Activated effector memory CD4-positive, alpha-beta T cell treated with anti-CD3 and anti-CD28 coated beads, Interleukin-2, amount 50 U/mL, for 16 hours (primary cell): ENCODE results near the gene ACP7.
A peak's percentile ranks its signal among the peaks of the same experiment; 100 is the strongest.
"Not testable (repeated sequence)": the region's sequence is repeated elsewhere in the genome, so short reads cannot be mapped to it uniquely, and the experiment has no call there.

ENCODE experiments used
- DNase-seq: peaks from one replicate; pipeline ENCODE4 v3.0.0-alpha.2; 2020

The ACP7 gene

DNA sequence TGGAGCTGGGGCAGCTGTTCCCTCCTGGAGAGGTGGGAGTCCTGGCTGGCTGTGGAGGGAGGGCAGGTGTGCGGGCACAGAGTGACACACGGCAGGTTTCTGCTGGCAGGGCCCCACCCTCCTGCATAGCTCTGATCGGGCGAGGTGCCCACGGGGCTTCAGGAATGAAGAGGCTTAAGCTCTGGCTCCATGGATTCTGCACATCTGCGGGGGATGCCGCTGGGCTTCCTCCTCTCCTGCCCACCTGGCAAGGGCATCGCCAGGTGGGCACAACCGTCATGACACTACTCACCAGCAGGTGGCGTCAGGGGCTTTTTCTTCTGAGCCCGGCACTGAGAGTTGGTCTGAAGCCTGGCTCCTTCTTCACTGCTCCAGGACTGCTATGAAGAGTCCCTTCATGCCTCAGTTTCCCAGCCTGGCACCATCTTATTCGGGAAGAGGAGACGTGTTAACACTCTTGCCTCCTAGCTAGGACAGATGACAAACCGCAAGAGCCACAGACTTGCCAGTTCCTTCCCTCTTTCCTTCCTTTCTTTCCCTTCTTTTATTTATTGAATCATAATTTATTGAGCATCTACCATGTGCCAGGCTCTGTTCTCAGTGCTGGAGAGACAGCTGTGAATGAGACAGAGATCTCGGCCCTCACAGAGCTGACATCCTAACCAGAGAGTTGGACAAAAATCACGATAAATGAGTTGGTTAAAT is 26.2 kb downstream of the ACP7 start:
- peak; percentile 92 for DNase-seq

DNA sequence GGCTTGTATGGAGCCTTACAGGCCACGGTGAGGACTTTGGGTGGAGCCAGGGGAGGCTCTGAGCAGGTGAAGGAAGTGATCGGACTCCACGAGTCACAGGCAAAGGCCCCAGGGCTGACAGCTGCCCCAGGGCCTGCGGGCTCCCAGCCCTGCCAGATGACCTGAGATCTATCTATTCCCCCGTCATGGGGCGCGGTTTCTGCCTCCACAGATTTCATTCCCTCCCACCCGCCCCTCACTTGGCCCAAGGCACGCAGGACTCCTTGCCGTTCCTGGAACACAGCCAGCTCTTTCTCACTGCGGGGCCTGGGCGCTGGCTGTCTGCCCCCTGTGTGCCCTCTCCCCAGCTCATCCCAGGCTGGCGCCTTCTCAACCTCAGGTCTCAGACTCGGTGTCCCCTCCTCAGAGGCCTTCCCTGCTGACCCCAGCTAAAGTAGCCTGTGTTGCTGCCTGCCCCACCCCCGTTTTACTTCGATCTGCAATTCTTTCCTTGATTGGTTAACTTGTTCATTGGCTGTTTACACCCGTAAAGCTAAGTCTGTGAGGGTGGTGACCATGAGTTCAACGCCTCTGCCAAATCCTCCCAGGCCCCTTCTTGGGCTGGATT is 27.5 kb downstream of the ACP7 start:
- DNase-seq = no peak

- no peak for DNase-seq
These were observed 28.2 kb downstream of the ACP7 start for GRCh38 chr19:39112338-39112890.

- no peak for DNase-seq
These were observed 29.0 kb downstream of the ACP7 start for GRCh38 chr19:39113199-39113598.

GRCh38 chr19:39115105-39115847 is 31.1 kb downstream of the ACP7 start:
- no peak for DNase-seq

- DNase-seq = not testable (repeated sequence)
These were observed 32.9 kb downstream of the ACP7 start for GRCh38 chr19:39117023-39117422.

- no peak for DNase-seq
These were observed 35.7 kb downstream of the ACP7 start for GRCh38 chr19:39119830-39120229.

- no peak for DNase-seq
These were observed 39.0 kb downstream of the ACP7 start for GRCh38 chr19:39122934-39123731.

- DNase-seq = no peak
These were observed 40.1 kb downstream of the ACP7 start for GRCh38 chr19:39124136-39124764.

DNA sequence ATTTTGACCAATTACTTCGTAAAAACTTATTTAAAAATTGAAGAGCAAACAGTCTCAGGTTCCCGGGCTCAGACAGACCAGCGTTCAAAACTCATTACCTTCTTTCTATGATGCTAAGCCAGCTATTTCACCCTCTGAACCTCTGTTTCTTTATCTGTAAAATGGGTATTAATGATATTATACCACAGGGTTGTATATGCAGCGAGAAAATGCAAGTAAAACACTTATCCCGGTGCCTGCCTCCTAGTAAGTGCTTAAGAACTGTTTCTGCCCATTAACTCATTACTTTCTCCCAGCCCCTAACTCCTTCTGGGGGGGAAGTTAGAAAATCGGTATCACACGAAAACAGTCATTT is 41.0 kb downstream of the ACP7 start:
- no peak for DNase-seq

DNA sequence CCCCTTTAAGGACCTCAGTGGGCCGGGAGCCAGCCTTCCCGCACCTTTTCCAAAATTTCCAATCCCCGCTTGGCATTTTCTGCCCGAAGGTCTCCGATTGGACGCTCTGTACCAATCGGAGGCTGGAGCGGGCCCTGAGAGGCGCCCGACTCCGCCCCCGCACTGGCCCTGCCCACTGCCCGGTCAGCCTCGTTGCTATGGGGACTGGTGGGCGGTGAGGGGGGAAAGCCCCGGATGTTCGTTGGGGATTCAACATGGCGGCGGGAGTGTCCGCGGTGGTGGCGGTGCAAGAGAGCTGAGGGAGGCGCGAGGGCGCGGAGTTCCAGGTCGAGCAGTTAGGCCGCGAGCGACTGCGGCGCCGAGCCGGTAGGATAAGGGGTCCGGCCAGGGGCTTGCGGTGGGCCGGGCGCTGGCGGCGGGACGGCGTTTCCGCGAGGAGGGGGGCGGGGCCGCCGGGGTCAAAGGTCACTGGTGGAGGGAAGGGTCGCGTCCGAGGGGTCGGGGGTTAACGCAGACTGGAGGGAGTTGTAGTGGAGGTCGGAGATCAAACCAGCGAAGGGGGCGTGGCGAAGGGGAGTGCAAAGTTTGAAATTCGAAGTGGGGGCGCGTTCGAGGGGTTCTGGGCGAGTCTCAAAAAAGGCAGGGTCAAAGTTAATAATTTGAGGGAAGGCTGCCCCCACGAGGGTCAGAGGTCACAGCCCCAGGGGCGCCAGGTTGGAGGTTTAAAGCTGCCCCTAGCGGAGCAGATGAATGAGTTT is 41.6 kb downstream of the ACP7 start, which contains the start of gene PAK4:
TSS of gene PAK4 (plus strand) at position 233 of the 758 bp plus-strand sequence. CDS start 43,768 bp downstream, outside the sequence.
- peak; percentile 99 for DNase-seq

- DNase-seq = no peak
These were observed 42.4 kb downstream of the ACP7 start for GRCh38 chr19:39126312-39127187.

GRCh38 chr19:39127812-39128515 is 43.8 kb downstream of the ACP7 start:
- no peak for DNase-seq

DNA sequence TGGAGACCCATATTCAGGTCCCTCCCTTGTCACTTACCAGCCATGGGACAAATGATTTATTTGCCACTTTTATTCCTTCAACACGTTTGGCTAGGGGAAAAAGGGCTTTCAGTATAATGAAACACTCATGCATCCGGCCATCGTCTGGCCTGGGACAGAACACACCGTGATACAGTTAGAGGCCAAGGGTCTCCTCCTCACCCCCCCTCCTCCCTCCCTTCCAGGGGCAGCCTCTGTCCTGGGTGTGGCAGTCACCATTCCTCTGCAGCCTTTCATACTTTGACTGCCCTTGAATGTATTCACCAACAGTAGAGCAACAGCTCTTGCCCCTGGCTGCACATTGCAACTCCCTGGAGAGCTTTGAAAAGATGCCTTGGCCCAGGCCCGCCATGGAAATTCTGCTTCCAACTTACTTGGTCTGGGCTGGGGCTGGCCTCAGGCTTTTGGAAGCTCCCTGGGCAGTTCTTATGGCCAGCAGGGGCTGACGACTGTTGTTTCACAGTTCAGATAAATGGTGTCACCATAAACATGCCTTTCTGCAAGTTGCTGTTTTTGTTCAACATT is 44.4 kb downstream of the ACP7 start:
- no peak for DNase-seq

GRCh38 chr19:39129116-39129515 is 44.9 kb downstream of the ACP7 start:
- DNase-seq = no peak

DNA sequence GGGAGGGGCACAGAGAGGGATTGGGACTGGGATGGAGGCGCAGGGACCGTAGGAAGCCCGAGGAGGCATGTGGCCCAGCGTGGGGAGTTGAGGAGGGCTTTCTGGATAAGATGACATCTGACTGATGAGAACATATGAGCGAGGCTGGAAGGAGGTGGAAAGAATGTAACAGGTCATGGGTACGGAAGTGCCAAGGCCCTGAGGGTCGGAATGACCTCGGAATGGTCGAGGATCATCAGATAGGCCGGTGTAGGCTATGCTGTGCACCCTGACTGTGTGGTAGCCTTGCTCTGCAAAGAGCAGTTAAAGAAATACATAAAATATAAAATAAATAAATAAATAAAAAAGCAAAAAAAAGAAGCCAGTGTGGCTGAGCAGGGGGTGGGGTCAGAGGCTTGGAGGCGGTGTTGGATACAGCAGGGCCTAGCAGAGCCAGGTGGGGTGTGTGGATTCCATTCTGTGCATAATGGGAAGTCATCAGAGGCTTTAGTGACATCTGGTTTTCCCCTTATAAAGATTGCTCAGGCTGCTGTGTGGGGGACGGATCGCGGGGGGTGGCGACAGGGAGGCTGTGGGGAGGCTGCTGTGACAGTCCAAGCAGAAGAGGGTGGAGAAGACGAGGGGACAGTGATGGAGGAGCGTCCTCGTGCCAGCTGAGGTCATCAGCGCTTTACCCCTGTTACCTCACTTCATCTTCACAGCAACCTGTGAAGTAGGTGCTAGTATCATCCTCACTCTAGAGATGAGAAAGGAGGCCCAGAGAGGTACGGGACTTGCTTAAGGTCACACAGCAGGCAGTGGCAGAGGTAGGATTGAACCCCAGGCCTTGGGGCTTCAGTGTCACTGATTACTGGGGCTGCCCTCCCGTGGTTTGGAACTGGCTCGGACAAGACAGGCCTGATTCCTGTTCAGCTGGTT is 46.4 kb downstream of the ACP7 start:
- DNase-seq = no peak

DNA sequence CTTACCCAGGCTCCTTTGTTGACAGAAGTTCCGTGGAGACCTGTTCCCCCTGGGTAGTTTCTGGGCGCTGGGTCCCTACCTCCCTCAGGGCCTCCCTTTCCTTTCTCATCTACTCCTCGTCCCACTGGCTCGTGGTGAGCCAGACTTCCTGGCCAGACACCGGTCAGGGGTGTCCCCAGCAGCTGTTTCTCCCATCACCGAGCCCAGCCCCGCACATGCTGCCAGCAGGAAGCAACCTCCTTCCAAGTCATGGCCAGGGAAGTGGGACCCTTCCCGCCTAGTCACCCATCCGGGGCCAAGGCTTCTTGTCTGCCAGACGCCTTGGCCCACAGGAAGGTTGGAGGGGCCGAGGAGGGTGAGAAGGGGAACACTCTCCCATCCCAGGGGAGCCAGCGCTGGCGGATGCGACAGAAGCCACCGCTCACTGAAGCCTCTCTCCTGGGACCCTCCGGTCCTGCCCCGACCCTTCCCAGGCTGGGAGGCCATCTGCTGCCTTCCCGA is 47.1 kb downstream of the ACP7 start:
- DNase-seq = no peak

- no peak for DNase-seq
These were observed 48.3 kb downstream of the ACP7 start for GRCh38 chr19:39132344-39132969.
